Stimulated activated CD8-positive, alpha-beta memory T cell treated with anti-CD3 and anti-CD28 coated beads, Interleukin-4, amount 100 ng/mL, for 4 hours (primary cell): Measurements from ENCODE around the gene SMIM8.
A peak's percentile ranks its signal among the peaks of the same experiment; 100 is the strongest.
"Not testable (repeated sequence)": the region's sequence is repeated elsewhere in the genome, so short reads cannot be mapped to it uniquely, and the experiment has no call there.

ENCODE experiments used
- DNase-seq, 2 donors: peaks; one replicate each; pipeline ENCODE4 v3.0.0-alpha.2; 2020; ENCODE audit warnings: low read depth in 2 of 2, low spot score in 1 of 2

SMIM8 gene, protein sequence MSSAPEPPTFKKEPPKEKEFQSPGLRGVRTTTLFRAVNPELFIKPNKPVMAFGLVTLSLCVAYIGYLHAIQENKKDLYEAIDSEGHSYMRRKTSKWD

DNA sequence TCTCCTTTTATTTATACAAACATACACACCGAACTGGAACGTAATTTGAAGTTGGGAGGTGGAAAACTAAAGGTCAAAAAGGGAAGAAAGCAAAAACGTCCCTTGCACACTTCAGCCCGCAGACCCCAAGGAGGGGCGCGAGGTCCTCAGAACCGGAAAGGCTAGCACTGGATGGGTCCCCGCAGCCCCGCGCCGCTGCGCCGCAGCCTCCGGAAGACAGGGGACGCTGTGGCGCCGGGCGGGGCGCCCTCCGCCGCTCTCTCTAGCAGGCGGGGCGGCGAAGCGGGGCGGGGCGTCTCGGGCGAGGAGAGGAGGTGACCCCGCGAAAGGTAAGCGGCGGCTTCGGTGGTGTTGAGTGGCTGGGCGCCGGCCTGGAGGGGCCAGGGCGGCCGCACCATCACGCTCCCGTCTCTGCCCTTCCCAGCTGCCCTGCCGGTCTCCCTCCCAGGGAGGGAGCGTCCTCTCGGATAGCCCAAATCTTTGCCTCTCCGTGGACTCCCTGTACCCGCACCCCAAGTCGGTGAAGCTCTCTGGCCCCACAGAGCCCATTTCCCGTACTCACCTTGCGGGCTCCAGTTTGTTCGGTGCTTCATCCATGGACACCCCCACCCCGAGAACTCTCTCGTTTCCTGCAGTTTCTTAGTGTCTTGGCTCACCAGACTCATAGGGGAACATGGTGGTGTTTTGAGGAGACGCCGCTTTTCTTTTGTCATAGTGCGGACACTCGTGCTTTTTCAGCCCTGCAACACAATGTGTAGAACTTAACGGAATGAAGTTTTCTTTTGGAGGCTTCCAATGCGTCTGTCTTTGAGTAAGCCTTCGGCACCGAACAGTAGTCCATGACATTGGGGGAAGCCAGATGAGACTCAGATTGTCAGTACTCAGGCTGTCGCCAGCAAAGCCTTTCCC, at the start of gene SMIM8:
Gene SMIM8 (plus strand): TSS at position 285 of the 909 bp plus-strand sequence. CDS start 14,444 bp downstream, outside the sequence.
- DNase-seq = peak; percentile 66 to 68

- DNase-seq = no peak
Measured at GRCh38 chr6:87274660-87275274, 47.6 kb upstream of the SMIM8 start.

DNA sequence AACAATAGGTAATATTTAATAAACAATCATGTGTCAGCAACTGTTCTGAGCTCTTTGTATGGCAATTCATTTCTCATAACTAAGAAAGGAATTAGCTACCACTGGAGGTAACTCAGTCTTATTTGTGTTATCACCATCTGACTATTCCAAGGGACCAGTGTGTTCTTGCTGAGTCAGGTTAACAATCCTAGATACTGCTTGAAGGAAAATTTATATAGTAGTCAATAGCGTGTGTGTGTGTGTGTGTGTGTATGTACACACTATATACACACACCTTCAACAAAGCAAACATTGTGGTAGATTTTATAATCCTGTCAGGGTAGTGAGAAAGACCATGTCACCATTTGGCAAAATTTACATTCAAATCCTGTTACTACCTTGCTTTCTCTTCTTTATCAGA, 45.8 kb upstream of the SMIM8 start:
- DNase-seq = no peak

- no peak for DNase-seq
Measured at GRCh38 chr6:87277123-87277522, 45.3 kb upstream of the SMIM8 start.

DNA sequence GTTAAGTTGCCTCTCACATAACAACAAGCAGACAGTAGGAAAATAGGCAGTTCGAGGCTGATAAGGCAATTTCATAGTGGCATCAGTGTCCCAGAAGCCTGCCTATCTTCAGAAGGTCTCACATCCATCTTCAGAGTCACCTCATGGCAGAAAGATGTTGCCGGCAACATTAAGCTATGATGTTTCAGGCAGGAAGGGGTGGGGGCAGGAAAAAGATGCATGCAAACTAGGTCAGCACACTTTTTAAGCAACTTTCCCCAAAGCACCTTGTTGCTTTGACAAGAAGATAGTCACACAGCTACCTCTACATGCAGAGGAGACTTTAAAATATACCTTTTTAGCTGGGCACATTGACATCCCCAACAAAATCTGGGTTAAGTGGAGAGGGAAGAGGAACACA, 43.2 kb upstream of the SMIM8 start:
- no peak for DNase-seq

DNA sequence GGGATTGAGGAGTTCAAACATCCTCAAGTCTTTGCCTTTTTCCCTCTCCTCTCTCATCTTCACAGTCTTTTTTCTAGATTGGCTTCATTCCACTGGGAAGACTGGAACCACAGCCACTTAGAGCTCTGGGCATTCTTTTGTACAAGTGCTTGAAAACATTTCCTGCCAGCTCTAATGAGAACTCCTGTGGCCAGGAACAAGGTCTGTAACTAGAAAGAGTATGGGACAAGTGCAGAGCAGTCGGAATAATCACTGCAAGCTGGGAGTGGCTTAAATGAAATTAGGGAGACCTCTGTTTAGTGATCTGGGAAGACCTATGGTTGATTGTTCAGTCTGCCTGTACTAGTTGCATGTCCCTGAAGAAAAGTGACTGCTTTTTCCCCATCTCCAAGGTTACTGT, 41.0 kb upstream of the SMIM8 start:
- DNase-seq = no peak

DNA sequence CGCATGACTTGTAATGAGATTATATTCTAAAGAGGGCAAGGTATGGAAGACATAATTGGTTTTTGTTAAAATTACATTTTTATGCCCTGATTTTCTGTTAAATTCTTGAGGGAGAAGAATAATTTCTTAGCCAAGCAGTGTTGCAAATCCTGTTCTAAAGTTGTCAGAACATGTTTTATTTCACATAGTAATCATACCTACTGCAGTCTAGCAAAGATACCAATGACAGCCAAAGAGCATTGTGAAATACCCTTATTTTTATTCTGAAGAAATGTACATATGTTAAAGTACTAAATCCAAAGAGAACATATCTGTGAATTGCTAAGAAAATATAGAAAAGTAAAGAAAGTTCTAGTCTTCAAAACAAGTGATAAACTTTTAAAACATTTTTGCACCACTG, 39.6 kb upstream of the SMIM8 start:
- DNase-seq = no peak

- no peak for DNase-seq
Measured at GRCh38 chr6:87283461-87283860, 38.9 kb upstream of the SMIM8 start.

DNA sequence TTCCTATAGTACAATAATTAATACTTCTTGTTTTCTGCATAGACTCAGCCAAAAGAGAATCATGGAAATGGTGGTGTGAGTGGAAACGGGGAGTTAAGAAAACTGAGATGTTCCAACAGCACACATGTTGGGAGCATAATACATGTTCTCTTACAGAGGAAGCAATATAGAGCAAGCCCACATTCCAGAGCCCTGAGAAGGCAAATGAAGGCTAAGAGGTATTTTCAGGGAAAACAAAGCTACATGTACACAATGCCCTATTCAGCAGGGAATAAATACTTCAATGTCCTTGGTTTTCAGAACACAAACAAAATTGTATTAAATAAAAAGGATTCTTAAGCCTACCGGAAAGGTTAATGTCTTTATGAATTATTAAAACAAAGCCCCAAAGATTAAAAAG, 35.1 kb upstream of the SMIM8 start:
- DNase-seq = no peak

- no peak for DNase-seq
Measured at GRCh38 chr6:87289571-87289970, 32.8 kb upstream of the SMIM8 start.

DNA sequence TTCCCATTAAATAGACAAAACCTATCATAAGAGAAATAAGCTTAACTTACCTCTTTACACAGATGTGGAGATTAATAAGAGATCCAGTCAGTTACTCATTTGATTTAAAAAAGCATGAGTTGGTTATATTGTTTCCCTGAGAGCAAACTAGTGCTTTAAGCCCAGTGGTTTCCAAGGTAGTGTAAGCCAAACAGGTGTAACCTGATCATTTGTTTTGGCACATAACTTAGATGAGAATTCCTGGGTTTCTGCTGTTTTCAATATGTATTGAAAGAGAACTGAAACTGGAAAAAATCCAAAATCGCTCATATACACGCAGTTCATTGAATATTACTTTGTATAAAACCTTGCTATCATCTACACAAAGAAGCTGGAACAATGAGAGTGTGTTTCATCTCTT, 30.5 kb upstream of the SMIM8 start:
- no peak for DNase-seq

GRCh38 chr6:87293526-87293925, 28.9 kb upstream of the SMIM8 start:
- no peak for DNase-seq

DNA sequence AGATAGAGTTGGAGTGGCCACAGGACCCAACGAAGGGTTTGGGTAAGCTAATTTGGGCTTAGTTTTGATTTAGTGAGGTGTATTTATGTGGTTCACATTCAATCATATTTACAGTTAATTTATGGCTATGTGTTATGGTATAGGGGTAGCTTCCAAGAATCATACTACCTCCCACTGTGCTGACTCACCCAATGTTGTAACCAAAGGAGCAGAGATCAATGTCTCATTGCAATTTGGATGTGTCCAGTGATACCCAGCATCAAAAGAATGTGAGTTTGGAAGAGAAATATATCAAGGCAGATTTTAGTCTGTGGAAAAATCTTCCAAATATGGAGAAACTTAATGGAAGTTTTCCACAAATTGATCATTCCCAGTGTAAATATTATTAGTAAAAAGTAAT, 25.3 kb upstream of the SMIM8 start:
- DNase-seq = no peak

GRCh38 chr6:87301277-87301676, 21.1 kb upstream of the SMIM8 start:
- DNase-seq = not testable (repeated sequence)

- no peak for DNase-seq
Measured at GRCh38 chr6:87308970-87309369, 13.4 kb upstream of the SMIM8 start.

GRCh38 chr6:87312860-87313259, 9.5 kb upstream of the SMIM8 start:
- DNase-seq = no peak

- DNase-seq = no peak
Measured at GRCh38 chr6:87315071-87315470, 7.3 kb upstream of the SMIM8 start.

- DNase-seq = no peak
Measured at GRCh38 chr6:87319271-87319987, 3.0 kb upstream of the SMIM8 start.

DNA sequence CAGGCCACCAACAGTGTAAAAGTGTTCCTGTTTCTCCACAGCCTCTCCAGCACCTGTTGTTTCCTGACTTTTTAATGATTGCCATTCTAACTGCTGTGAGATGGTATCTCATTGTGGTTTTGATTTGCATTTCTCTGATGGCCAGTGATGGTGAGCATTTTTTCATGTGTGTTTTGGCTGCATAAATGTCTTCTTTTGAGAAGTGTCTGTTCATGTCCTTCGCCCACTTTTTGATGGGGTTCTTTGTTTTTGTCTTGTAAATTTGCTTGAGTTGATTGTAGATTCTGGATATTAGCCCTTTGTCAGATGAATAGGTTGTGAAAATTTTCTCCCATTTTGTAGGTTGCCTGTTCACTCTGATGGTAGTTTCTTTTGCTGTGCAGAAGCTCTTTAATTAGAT, 1.5 kb downstream of the SMIM8 start:
- not testable (repeated sequence) for DNase-seq

DNA sequence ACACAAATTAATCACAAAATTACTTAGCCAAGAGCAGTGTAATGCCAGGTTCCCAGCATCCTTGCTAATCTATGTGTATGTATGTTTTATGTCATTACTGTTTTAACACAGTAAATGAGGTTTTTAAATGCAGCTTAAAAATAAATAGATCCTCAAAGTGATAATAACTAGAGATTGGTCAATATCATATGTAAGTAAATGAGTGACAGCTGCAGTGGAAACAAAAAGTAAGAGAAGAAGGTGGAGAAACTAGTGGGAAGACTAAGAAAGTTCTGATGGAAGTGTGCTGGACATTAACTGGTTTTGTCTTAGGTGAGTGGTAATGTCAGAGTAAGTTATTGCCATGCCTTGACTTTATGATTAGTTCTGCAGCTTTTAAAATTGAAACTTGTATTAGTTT, 8.6 kb downstream of the SMIM8 start:
- no peak for DNase-seq

GRCh38 chr6:87333033-87333432, 10.6 kb downstream of the SMIM8 start:
- no peak for DNase-seq
